Measurements from ENCODE around the gene AP1G2. TPM values are rescaled to one million over a fixed set of nuclear protein-coding genes. Genes with fewer than 3 reads are reported as not detected.

The AP1G2 gene
- total RNA-seq, 1 donor from 2014 or later: 146 TPM

- Histone ChIP-seq H3K27me3 (ENCODE audit: low read depth) (no peaks in the 10 kb centered on the region), H3K9me3 (no peaks in the 10 kb centered on the region), H3K27ac (peak overlapping the region; percentile 99), H3K4me3 (peak overlapping the region; percentile 97), H3K36me3 (peaks cover 41% of the 10 kb centered on the region), H3K4me1 (peaks cover 20% of the 10 kb centered on the region)
- intact Hi-C loops (cut with DNase I): no loop called here
- DNase-seq (no peak), ATAC-seq (no peak)
- TF ChIP-seq CTCF (IDR thresholded peaks at IDR 0.05): no peak
These were observed 10.7 kb downstream of the AP1G2 start for GRCh38 chr14:23556700-23557440.

DNA sequence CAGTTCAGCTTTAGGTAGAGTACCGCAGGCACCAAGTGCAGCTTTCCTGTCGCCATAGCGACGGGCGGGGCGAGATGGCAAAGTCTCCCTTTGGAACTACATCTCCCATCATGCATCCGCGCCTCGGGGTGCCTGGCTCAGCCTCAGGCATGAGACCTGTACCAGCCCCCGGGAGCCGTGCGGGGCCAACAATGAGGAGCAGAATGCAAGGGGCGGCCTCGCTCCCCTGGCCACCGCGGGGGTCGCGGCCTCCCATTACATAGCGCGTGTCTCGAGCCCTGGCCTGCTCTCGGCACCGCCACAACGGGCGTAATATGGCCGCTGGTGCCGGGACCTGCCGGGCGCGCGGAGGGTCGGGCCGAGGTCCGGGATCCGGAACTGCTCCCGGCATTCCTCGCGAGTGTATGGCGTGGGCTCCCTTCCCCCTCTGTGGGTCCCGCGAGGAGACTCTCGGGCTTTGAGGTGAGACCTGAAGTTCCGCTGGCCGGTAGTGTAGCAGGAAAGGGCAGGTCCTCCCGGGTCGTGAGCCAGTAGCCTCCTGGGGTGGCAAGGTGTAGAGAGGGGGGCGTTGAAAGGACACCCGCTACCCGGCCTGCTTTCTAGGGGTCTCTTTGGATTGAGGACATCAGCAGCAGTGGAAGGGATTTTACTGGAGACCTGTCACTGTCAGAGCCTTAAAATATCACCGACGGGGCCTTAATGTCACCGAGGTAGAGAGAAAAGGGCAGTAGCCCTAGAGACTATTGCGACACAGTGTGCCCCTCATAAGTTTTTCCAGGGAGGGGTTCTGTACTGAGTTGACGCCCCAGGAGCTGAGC lies 11.5 kb downstream of the AP1G2 start, which contains the start of gene THTPA:
Gene THTPA, plus strand, starts transcription at position 390 of the 818 bp plus-strand sequence. CDS start 487 bp downstream, outside the sequence.
- Histone ChIP-seq H3K4me1 (peaks cover 23% of the 10 kb centered on the region), H3K27ac (peak within 1 kb of the TSS; percentile 99), H3K36me3 (peaks cover 34% of the 10 kb centered on the region), H3K4me3 (peak within 1 kb of the TSS; percentile 97), H3K27me3 (ENCODE audit: low read depth) (no peaks in the 10 kb centered on the region), H3K9me3 (no peaks in the 10 kb centered on the region)
- intact Hi-C loops (cut with DNase I): no loop called here
- peak; percentile 98 for DNase-seq
- TF ChIP-seq CTCF (IDR thresholded peaks at IDR 0.05): no peak
- ATAC-seq: peak; percentile 95 to 97

DNA sequence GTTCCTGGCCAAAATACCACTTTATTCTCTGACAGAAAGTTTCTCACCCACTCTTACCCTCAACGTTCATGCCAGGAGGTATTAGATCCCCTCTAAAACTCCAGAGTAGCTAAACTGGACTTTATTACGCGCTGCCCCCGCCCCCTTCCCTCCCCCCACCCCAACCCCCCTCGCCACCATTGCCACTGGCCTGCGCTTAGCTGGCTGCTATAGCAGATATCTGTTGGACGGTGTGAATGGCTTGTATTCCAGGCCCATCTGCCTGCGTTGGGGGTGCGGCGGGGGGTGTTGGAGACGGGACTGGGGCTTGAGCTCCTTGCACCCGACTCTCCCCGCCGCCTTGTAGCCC lies 12.1 kb downstream of the AP1G2 start:
- DNase-seq (no peak), ATAC-seq (peak in 1 of 2 donors; percentile 8)
- peaks cover 28% of the 10 kb centered on the region for H3K36me3 ChIP-seq
- H3K9me3 ChIP-seq: no peaks in the 10 kb centered on the region
- peak overlapping the region; percentile 99 for H3K27ac ChIP-seq
- no peak for TF ChIP-seq CTCF (IDR thresholded peaks at IDR 0.05)
- intact Hi-C loops (cut with DNase I): no loop called here
- H3K27me3 ChIP-seq (ENCODE audit: low read depth): no peaks in the 10 kb centered on the region
- H3K4me1 ChIP-seq: peaks cover 27% of the 10 kb centered on the region
- H3K4me3 ChIP-seq: peak overlapping the region; percentile 97

GRCh38 chr14:23551266-23552028 lies 16.1 kb downstream of the AP1G2 start, which contains the start of gene ZFHX2:
ZFHX2 (minus strand) TSS chr14:23551765; CDS start chr14:23535325, 16,440 bp downstream.
- Histone ChIP-seq H3K27ac (peak within 1 kb of the TSS; percentile 58), H3K4me3 (peak within 1 kb of the TSS; percentile 76), H3K36me3 (no peaks in the 10 kb centered on the region), H3K9me3 (no peaks in the 10 kb centered on the region), H3K4me1 (peaks cover 22% of the 10 kb centered on the region), H3K27me3 (ENCODE audit: low read depth) (no peaks in the 10 kb centered on the region)
- peak; percentile 84 for DNase-seq
- no peak for TF ChIP-seq CTCF (IDR thresholded peaks at IDR 0.05)
- peak; percentile 70 to 82 for ATAC-seq
- intact Hi-C loops (cut with DNase I): no loop called here

- Histone ChIP-seq H3K9me3 (no peaks in the 10 kb centered on the region), H3K4me3 (peak overlapping the region; percentile 76), H3K27ac (peak overlapping the region; percentile 24), H3K4me1 (peaks cover 19% of the 10 kb centered on the region), H3K36me3 (no peaks in the 10 kb centered on the region), H3K27me3 (ENCODE audit: low read depth) (no peaks in the 10 kb centered on the region)
- intact Hi-C loops (cut with DNase I): no loop called here
- peak; percentile 60 for DNase-seq
- ATAC-seq: peak; percentile 27 to 28
- no peak for TF ChIP-seq CTCF (IDR thresholded peaks at IDR 0.05)
These were observed 16.8 kb downstream of the AP1G2 start for GRCh38 chr14:23550812-23551265.
